SK-N-SH treated with all-trans-retinoic acid at 6 μM for 48 hours (cell line): ENCODE results near the gene ADPRM.

ENCODE experiments used
- ATAC-seq: fragments of 200-7000 bp; cut with Tn5 transposase; 3 replicates; pipeline ENCODE4 v1.9.1; 2020; ENCODE audit warnings: mild to moderate bottlenecking, moderate library complexity
- ARNTL ChIP-seq: fragments of 450-650 bp; formaldehyde crosslinking; IDR thresholded peaks from 2 replicates; pipeline ENCODE4 v1.5.0; 2020; ENCODE audit warnings: low read depth, mild to moderate bottlenecking, moderate library complexity, borderline replicate concordance
- BACH2 ChIP-seq: fragments of 250-450 bp; sonication (Bioruptor Pico); IDR thresholded peaks from 2 replicates; pipeline ENCODE4 v1.9.0; 2021; ENCODE audit warnings: mild to moderate bottlenecking, borderline replicate concordance
- CSDC2 ChIP-seq: fragments of 250-450 bp; sonication (Bioruptor Pico); IDR thresholded peaks from 2 replicates; pipeline ENCODE4 v1.5.0; 2020; ENCODE audit warnings: mild to moderate bottlenecking, moderate library complexity
- ESRRG ChIP-seq: fragments of 250-450 bp; sonication (Bioruptor Pico); IDR thresholded peaks from 2 replicates; pipeline ENCODE4 v1.6.1; 2021; ENCODE audit warnings: mild to moderate bottlenecking
- GLIS3 ChIP-seq: fragments of 250-450 bp; sonication (Bioruptor Pico); IDR thresholded peaks from 2 replicates; pipeline ENCODE4 v1.5.0; 2020; ENCODE audit warnings: mild to moderate bottlenecking, moderate library complexity
- ISL1 ChIP-seq: fragments of 250-450 bp; sonication (Bioruptor Pico); IDR thresholded peaks from 2 replicates; pipeline ENCODE4 v2.1.2; 2022; ENCODE audit warnings: mild to moderate bottlenecking, moderate library complexity
- OSR1 ChIP-seq: fragments of 250-450 bp; sonication (Bioruptor Pico); IDR thresholded peaks from 2 replicates; pipeline ENCODE4 v1.8.0; 2022; ENCODE audit warnings: moderate library complexity, mild to moderate bottlenecking, inconsistent platforms
- PPARA ChIP-seq: fragments of 250-450 bp; sonication (Bioruptor Pico); IDR thresholded peaks from 2 replicates; pipeline ENCODE4 v1.5.0; 2020; ENCODE audit warnings: mild to moderate bottlenecking, borderline replicate concordance
- RARB ChIP-seq: fragments of 250-450 bp; sonication (Bioruptor Pico); IDR thresholded peaks from 2 replicates; pipeline ENCODE4 v1.8.0; 2021; ENCODE audit warnings: mild to moderate bottlenecking, moderate library complexity
- SNAI2 ChIP-seq: fragments of 250-450 bp; sonication (Bioruptor Pico); IDR thresholded peaks from 2 replicates; pipeline ENCODE4 v1.5.0; 2020; ENCODE audit warnings: mild to moderate bottlenecking, moderate library complexity
- TOX ChIP-seq: fragments of 250-450 bp; sonication (Bioruptor Pico); IDR thresholded peaks from 2 replicates; pipeline ENCODE4 v1.8.0; 2021; ENCODE audit warnings: mild to moderate bottlenecking, moderate library complexity, borderline replicate concordance
- ZC3H10 ChIP-seq: fragments of 250-450 bp; sonication (Bioruptor Pico); IDR thresholded peaks from 2 replicates; pipeline ENCODE4 v1.5.1; 2021; ENCODE audit warnings: mild to moderate bottlenecking, moderate library complexity
- ZFP3 ChIP-seq: fragments of 250-450 bp; sonication (Bioruptor Pico); IDR thresholded peaks from 2 replicates; pipeline ENCODE4 v1.5.0; 2020; ENCODE audit warnings: mild to moderate bottlenecking, moderate library complexity
- ZFP30 ChIP-seq: fragments of 450-650 bp; formaldehyde crosslinking; IDR thresholded peaks from 2 replicates; pipeline ENCODE4 v1.5.0; 2022; ENCODE audit warnings: mild to moderate bottlenecking, moderate library complexity
- ZNF565 ChIP-seq: fragments of 450-650 bp; formaldehyde crosslinking; conservative IDR thresholded peaks from 2 replicates; pipeline ENCODE4 v1.5.0; 2020; ENCODE audit warnings: low read depth, mild to moderate bottlenecking, moderate library complexity
- ZNF70 ChIP-seq: fragments of 450-650 bp; formaldehyde crosslinking; IDR thresholded peaks from 2 replicates; pipeline ENCODE4 v1.5.0; 2020; ENCODE audit warnings: mild to moderate bottlenecking, moderate library complexity
- ZNF8 ChIP-seq: fragments of 450-650 bp; formaldehyde crosslinking; IDR thresholded peaks from 2 replicates; pipeline ENCODE4 v1.5.0; 2020; ENCODE audit warnings: mild to moderate bottlenecking, moderate library complexity
- TF ChIP-seq, protein P1 (sequence below): fragments of 250-450 bp; sonication (Bioruptor Pico); IDR thresholded peaks from 2 replicates; pipeline ENCODE4 v1.8.0; 2020; ENCODE audit warnings: mild to moderate bottlenecking, moderate library complexity, borderline replicate concordance
- TF ChIP-seq, protein P2 (sequence below): fragments of 250-450 bp; sonication (Bioruptor Pico); IDR thresholded peaks from 2 replicates; pipeline ENCODE4 v1.5.1; 2021; ENCODE audit warnings: mild to moderate bottlenecking, moderate library complexity
- TF ChIP-seq, protein P3 (sequence below): fragments of 250-450 bp; sonication (Bioruptor Pico); IDR thresholded peaks from 2 replicates; pipeline ENCODE4 v1.5.0; 2020; ENCODE audit warnings: mild to moderate bottlenecking, moderate library complexity

The ADPRM gene

GRCh38 chr17:10653987-10654386, 43.4 kb upstream of the ADPRM start:
- TF ChIP-seq ZFP30 (CRISPR knock-in tag): no peak
- TF ChIP-seq ZNF565: no peak
- no peak for TF ChIP-seq ZC3H10 (CRISPR knock-in tag)
- TF ChIP-seq ARNTL (CRISPR knock-in tag): no peak
- TF ChIP-seq ISL1 (CRISPR knock-in tag): no peak
- TF ChIP-seq, all 23 proteins: peak for 0
- ATAC-seq: no peak

DNA sequence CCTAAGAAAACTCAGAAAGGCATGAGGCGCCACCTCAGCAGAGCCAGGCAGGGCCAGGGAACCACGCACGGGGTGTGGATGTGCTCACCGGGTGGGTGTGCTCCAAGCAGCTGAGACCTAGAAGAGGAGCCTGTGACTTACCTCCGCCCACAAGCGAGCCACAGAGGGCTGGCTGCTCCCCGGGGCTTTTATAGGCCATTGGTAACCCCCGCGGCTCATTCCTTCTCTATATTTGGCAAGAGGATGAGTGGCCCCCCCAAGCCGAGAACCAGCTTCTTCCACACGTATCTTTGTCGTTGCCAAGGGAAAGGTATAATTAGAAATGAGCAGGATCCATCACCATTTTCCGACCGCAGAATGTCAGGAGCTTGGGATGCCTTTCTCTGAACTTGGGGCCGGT, 40.2 kb upstream of the ADPRM start, which contains the start of gene MYH3:
MYH3 (minus strand) TSS at position 162 of the 400 bp plus-strand sequence. CDS start 2,245 bp downstream, outside the sequence.
- ATAC-seq: no peak
- no peak for TF ChIP-seq BACH2 (CRISPR knock-in tag)
- no peak for TF ChIP-seq ZNF70 (CRISPR knock-in tag)
- no peak for TF ChIP-seq PPARA (CRISPR knock-in tag)
- no peak for TF ChIP-seq TOX (CRISPR knock-in tag)
- TF ChIP-seq ZC3H10 (CRISPR knock-in tag): no peak
- TF ChIP-seq, protein P1, sequence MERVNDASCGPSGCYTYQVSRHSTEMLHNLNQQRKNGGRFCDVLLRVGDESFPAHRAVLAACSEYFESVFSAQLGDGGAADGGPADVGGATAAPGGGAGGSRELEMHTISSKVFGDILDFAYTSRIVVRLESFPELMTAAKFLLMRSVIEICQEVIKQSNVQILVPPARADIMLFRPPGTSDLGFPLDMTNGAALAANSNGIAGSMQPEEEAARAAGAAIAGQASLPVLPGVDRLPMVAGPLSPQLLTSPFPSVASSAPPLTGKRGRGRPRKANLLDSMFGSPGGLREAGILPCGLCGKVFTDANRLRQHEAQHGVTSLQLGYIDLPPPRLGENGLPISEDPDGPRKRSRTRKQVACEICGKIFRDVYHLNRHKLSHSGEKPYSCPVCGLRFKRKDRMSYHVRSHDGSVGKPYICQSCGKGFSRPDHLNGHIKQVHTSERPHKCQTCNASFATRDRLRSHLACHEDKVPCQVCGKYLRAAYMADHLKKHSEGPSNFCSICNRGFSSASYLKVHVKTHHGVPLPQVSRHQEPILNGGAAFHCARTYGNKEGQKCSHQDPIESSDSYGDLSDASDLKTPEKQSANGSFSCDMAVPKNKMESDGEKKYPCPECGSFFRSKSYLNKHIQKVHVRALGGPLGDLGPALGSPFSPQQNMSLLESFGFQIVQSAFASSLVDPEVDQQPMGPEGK: no peak
- TF ChIP-seq ISL1 (CRISPR knock-in tag): no peak
- no peak for TF ChIP-seq CSDC2
- no peak for TF ChIP-seq ZFP30 (CRISPR knock-in tag)
- no peak for TF ChIP-seq ZFP3 (CRISPR knock-in tag)

- ATAC-seq: no peak
- no peak for TF ChIP-seq RARB (CRISPR knock-in tag)
- TF ChIP-seq ZNF70 (CRISPR knock-in tag): no peak
- TF ChIP-seq ZC3H10 (CRISPR knock-in tag): no peak
- no peak for TF ChIP-seq CSDC2
- TF ChIP-seq, protein P2, sequence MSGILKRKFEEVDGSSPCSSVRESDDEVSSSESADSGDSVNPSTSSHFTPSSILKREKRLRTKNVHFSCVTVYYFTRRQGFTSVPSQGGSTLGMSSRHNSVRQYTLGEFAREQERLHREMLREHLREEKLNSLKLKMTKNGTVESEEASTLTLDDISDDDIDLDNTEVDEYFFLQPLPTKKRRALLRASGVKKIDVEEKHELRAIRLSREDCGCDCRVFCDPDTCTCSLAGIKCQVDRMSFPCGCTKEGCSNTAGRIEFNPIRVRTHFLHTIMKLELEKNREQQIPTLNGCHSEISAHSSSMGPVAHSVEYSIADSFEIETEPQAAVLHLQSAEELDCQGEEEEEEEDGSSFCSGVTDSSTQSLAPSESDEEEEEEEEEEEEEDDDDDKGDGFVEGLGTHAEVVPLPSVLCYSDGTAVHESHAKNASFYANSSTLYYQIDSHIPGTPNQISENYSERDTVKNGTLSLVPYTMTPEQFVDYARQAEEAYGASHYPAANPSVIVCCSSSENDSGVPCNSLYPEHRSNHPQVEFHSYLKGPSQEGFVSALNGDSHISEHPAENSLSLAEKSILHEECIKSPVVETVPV (CRISPR knock-in tag): no peak
- no peak for TF ChIP-seq ZFP3 (CRISPR knock-in tag)
- no peak for TF ChIP-seq BACH2 (CRISPR knock-in tag)
- TF ChIP-seq ARNTL (CRISPR knock-in tag): no peak
- no peak for TF ChIP-seq GLIS3 (CRISPR knock-in tag)
- no peak for TF ChIP-seq ESRRG
- TF ChIP-seq ZNF565: no peak
Measured at GRCh38 chr17:10657879-10658278, 39.5 kb upstream of the ADPRM start.

GRCh38 chr17:10661437-10661836, 36.0 kb upstream of the ADPRM start:
- no peak for ATAC-seq
- no peak for TF ChIP-seq ZC3H10 (CRISPR knock-in tag)
- TF ChIP-seq ESRRG: no peak
- TF ChIP-seq OSR1 (CRISPR knock-in tag): no peak
- TF ChIP-seq, protein P2 (CRISPR knock-in tag): no peak
- no peak for TF ChIP-seq ISL1 (CRISPR knock-in tag)
- TF ChIP-seq, protein P3, sequence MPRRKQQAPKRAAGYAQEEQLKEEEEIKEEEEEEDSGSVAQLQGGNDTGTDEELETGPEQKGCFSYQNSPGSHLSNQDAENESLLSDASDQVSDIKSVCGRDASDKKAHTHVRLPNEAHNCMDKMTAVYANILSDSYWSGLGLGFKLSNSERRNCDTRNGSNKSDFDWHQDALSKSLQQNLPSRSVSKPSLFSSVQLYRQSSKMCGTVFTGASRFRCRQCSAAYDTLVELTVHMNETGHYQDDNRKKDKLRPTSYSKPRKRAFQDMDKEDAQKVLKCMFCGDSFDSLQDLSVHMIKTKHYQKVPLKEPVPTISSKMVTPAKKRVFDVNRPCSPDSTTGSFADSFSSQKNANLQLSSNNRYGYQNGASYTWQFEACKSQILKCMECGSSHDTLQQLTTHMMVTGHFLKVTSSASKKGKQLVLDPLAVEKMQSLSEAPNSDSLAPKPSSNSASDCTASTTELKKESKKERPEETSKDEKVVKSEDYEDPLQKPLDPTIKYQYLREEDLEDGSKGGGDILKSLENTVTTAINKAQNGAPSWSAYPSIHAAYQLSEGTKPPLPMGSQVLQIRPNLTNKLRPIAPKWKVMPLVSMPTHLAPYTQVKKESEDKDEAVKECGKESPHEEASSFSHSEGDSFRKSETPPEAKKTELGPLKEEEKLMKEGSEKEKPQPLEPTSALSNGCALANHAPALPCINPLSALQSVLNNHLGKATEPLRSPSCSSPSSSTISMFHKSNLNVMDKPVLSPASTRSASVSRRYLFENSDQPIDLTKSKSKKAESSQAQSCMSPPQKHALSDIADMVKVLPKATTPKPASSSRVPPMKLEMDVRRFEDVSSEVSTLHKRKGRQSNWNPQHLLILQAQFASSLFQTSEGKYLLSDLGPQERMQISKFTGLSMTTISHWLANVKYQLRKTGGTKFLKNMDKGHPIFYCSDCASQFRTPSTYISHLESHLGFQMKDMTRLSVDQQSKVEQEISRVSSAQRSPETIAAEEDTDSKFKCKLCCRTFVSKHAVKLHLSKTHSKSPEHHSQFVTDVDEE: no peak
- no peak for TF ChIP-seq TOX (CRISPR knock-in tag)
- no peak for TF ChIP-seq ZNF70 (CRISPR knock-in tag)
- no peak for TF ChIP-seq ZNF565
- TF ChIP-seq BACH2 (CRISPR knock-in tag): no peak
- no peak for TF ChIP-seq SNAI2 (CRISPR knock-in tag)
- TF ChIP-seq PPARA (CRISPR knock-in tag): no peak
- no peak for TF ChIP-seq ZNF8 (CRISPR knock-in tag)
- no peak for TF ChIP-seq GLIS3 (CRISPR knock-in tag)
- TF ChIP-seq ZFP3 (CRISPR knock-in tag): no peak
- TF ChIP-seq, protein P1: no peak
